HUES64 (cell line): Measurements from ENCODE around the gene CNTLN. TPM values are rescaled to one million over a fixed set of nuclear protein-coding genes. Genes with fewer than 3 reads are reported as not detected.

Experiments
- H3K27ac ChIP-seq: 2 replicates; pipeline ENCODE4 v1.7.0; 2013; ENCODE audit warnings: low read depth, low read length, inconsistent platforms
- H3K27me3 ChIP-seq: 2 replicates; pipeline ENCODE4 v1.6.1; 2013; ENCODE audit warnings: mild to moderate bottlenecking, low read length; ENCODE audit not compliant: insufficient read depth
- H3K36me3 ChIP-seq: 2 replicates; pipeline ENCODE4 v1.6.1; 2013; ENCODE audit warnings: mild to moderate bottlenecking, low read length; ENCODE audit not compliant: insufficient read depth
- H3K4me1 ChIP-seq: 2 replicates; pipeline ENCODE4 v1.6.1; 2013; ENCODE audit warnings: mild to moderate bottlenecking, low read length, moderate library complexity; ENCODE audit not compliant: insufficient read depth
- H3K4me3 ChIP-seq: 2 replicates; pipeline ENCODE4 v1.5.1; 2013; ENCODE audit warnings: mild to moderate bottlenecking, low read length, moderate library complexity
- H3K9ac ChIP-seq: 2 replicates; pipeline ENCODE4 v1.6.1; 2013; ENCODE audit warnings: mild to moderate bottlenecking, low read depth, low read length
- H3K9me3 ChIP-seq: 2 replicates; pipeline ENCODE4 v1.6.1; 2013; ENCODE audit warnings: low read depth, low read length; ENCODE audit not compliant: insufficient read depth
- WGBS: fragments of 150-250, 120-280 bp; methylation state at CpG from one replicate; pipeline ENCODE4 v1.1.7; 2013; ENCODE audit warnings: missing lambda C conversion rate; 5-methylcytosine and 5-hydroxymethylcytosine counted together
- polyA plus RNA-seq, 2 experiments: library from polyadenylated mRNA; stranded (reverse); fragments of 50-300 nt; gene quantifications; one replicate each; pipeline ENCODE4 v1.2.3, GENCODE V29; 2013

Gene CNTLN
- polyA plus RNA-seq (2013, experiment 1 of 2) = 9.5 TPM
- 11.8 TPM for polyA plus RNA-seq (2013, experiment 2 of 2)

- Histone ChIP-seq H3K9me3 (no peaks in the 10 kb centered on the region), H3K4me3 (peak within 1 kb of the TSS; percentile 78), H3K9ac (peak within 1 kb of the TSS; percentile 87), H3K36me3 (no peaks in the 10 kb centered on the region), H3K4me1 (peaks cover 4% of the 10 kb centered on the region; the same call in 1 of the 2 replicates), H3K27me3 (peaks cover 13% of the 10 kb centered on the region), H3K27ac (peak within 1 kb of the TSS; percentile 56)
- 5% methylated on average over 61 of the region's 61 CpGs for WGBS
Measured at GRCh38 chr9:17134396-17135294, at the start of gene CNTLN. CNTLN (plus strand) TSS chr9:17135040; CDS start chr9:17135066, 26 bp downstream.

- WGBS = 93% methylated on average over 5 of the region's 5 CpGs
- Histone ChIP-seq H3K27me3 (no peaks in the 10 kb centered on the region), H3K9me3 (no peaks in the 10 kb centered on the region), H3K9ac (no peak overlapping the region), H3K4me3 (no peak overlapping the region), H3K27ac (no peak overlapping the region), H3K36me3 (no peaks in the 10 kb centered on the region), H3K4me1 (no peaks in the 10 kb centered on the region)
Measured at GRCh38 chr9:17088566-17088965, 46.3 kb upstream of the CNTLN start.

GRCh38 chr9:17090041-17090440, 44.8 kb upstream of the CNTLN start:
- Histone ChIP-seq H3K9ac (no peak overlapping the region), H3K36me3 (no peaks in the 10 kb centered on the region), H3K9me3 (no peaks in the 10 kb centered on the region), H3K27me3 (no peaks in the 10 kb centered on the region), H3K4me1 (no peaks in the 10 kb centered on the region), H3K4me3 (no peak overlapping the region), H3K27ac (no peak overlapping the region)
- WGBS = 92% methylated on average over 1 of the region's 1 CpG

GRCh38 chr9:17116400-17116837, 18.4 kb upstream of the CNTLN start:
- Histone ChIP-seq H3K4me1 (peaks cover 6% of the 10 kb centered on the region; the same call in 1 of the 2 replicates), H3K4me3 (no peak overlapping the region), H3K27ac (no peak overlapping the region), H3K36me3 (no peaks in the 10 kb centered on the region), H3K9me3 (no peaks in the 10 kb centered on the region), H3K27me3 (no peaks in the 10 kb centered on the region), H3K9ac (no peak overlapping the region)
- no CpG with 5 or more reads among the region's 4 CpGs for WGBS

GRCh38 chr9:17117372-17117771, 17.5 kb upstream of the CNTLN start:
- WGBS = 93% methylated on average over 2 of the region's 3 CpGs
- Histone ChIP-seq H3K27ac (no peak overlapping the region), H3K9me3 (no peaks in the 10 kb centered on the region), H3K4me1 (peaks cover 8% of the 10 kb centered on the region; the same call in 1 of the 2 replicates), H3K4me3 (no peak overlapping the region), H3K27me3 (no peaks in the 10 kb centered on the region), H3K9ac (no peak overlapping the region), H3K36me3 (no peaks in the 10 kb centered on the region)

- H3K9me3 ChIP-seq = no peaks in the 10 kb centered on the region
- WGBS = no CpG with 5 or more reads among the region's 1 CpG
- H3K27ac ChIP-seq = no peak overlapping the region
- H3K27me3 ChIP-seq = no peaks in the 10 kb centered on the region
- H3K36me3 ChIP-seq = no peaks in the 10 kb centered on the region
- H3K9ac ChIP-seq = no peak overlapping the region
- peaks cover 8% of the 10 kb centered on the region; the same call in 1 of the 2 replicates for H3K4me1 ChIP-seq
- H3K4me3 ChIP-seq = no peak overlapping the region
Measured at GRCh38 chr9:17120203-17120602, 14.6 kb upstream of the CNTLN start.

- Histone ChIP-seq H3K27me3 (no peaks in the 10 kb centered on the region), H3K9me3 (no peaks in the 10 kb centered on the region), H3K9ac (no peak overlapping the region), H3K36me3 (no peaks in the 10 kb centered on the region), H3K27ac (no peak overlapping the region), H3K4me1 (peaks cover 8% of the 10 kb centered on the region; the same call in 1 of the 2 replicates), H3K4me3 (no peak overlapping the region)
- 53% methylated on average over 2 of the region's 2 CpGs for WGBS
Measured at GRCh38 chr9:17121264-17121663, 13.6 kb upstream of the CNTLN start.

- Histone ChIP-seq H3K36me3 (no peaks in the 10 kb centered on the region), H3K4me3 (no peak overlapping the region), H3K9ac (no peak overlapping the region), H3K27me3 (peaks cover 13% of the 10 kb centered on the region), H3K9me3 (no peaks in the 10 kb centered on the region), H3K4me1 (no peaks in the 10 kb centered on the region), H3K27ac (no peak overlapping the region)
- 74% methylated on average over 3 of the region's 4 CpGs for WGBS
Measured at GRCh38 chr9:17130291-17130690, 4.5 kb upstream of the CNTLN start.

- peaks cover 13% of the 10 kb centered on the region for H3K27me3 ChIP-seq
- H3K27ac ChIP-seq = no peak overlapping the region
- 97% methylated on average over 2 of the region's 2 CpGs for WGBS
- no peak overlapping the region for H3K9ac ChIP-seq
- no peak overlapping the region for H3K4me3 ChIP-seq
- peaks cover under 1% of the 10 kb centered on the region; the same call in 1 of the 2 replicates for H3K4me1 ChIP-seq
- no peaks in the 10 kb centered on the region for H3K36me3 ChIP-seq
- H3K9me3 ChIP-seq = no peaks in the 10 kb centered on the region
Measured at GRCh38 chr9:17130725-17131124, 4.1 kb upstream of the CNTLN start.

- Histone ChIP-seq H3K4me3 (no peak overlapping the region), H3K9me3 (no peaks in the 10 kb centered on the region), H3K4me1 (peaks cover 4% of the 10 kb centered on the region; the same call in 1 of the 2 replicates), H3K27ac (no peak overlapping the region), H3K9ac (no peak overlapping the region), H3K27me3 (peaks cover 13% of the 10 kb centered on the region), H3K36me3 (no peaks in the 10 kb centered on the region)
- 84% methylated on average over 2 of the region's 2 CpGs for WGBS
Measured at GRCh38 chr9:17131494-17131893, 3.3 kb upstream of the CNTLN start.

GRCh38 chr9:17135295-17136160, 688 bp downstream of the CNTLN start:
- H3K9ac ChIP-seq = peak overlapping the region; percentile 87
- H3K4me1 ChIP-seq = peaks cover 4% of the 10 kb centered on the region; the same call in 1 of the 2 replicates
- no peaks in the 10 kb centered on the region for H3K9me3 ChIP-seq
- peaks cover 13% of the 10 kb centered on the region for H3K27me3 ChIP-seq
- no peaks in the 10 kb centered on the region for H3K36me3 ChIP-seq
- peak overlapping the region; percentile 78 for H3K4me3 ChIP-seq
- WGBS = 5% methylated on average over 44 of the region's 44 CpGs
- peak overlapping the region; percentile 56 for H3K27ac ChIP-seq
